Measurements from ENCODE around the gene KRIT1.
"Not testable (repeated sequence)": the region's sequence is repeated elsewhere in the genome, so short reads cannot be mapped to it uniquely, and the experiment has no call there.

Gene KRIT1

DNA sequence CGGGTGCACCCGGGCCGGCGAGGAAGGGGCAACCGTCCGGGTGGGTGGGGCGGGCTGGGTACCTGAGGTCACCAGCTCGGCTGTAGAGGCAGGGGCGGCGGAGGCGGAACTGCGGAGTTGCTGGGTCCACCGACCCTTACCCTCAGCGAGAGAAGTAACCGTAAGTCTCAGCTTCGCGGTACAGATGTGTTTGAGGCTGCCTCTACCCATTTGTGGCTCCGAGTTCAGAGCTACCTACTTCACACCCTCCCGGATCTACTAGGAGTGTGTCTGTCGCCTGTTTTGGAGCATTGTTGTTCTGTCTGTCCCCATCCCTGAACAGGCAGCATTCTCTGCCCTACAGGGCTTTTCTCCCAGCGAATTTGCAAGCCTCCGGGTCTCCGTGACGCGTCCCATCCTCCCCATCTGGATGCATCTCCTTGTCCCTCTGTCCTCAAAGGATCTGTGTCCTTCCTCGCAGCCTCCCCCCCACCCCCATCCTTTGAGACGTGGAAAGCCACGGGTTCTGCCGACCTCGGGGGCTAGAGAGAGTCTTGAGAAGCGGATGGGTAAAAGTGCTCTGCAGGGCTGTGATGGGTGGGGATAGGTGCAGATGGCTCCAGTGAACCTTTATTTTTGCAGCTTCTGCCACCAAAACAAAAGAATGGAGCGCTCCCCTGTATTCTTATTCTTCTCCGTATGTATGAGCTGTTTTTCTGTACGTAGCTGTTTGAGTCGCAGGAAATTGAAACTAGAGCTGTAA, 817 bp upstream of the KRIT1 start:
- DNase-seq: no peak

DNA sequence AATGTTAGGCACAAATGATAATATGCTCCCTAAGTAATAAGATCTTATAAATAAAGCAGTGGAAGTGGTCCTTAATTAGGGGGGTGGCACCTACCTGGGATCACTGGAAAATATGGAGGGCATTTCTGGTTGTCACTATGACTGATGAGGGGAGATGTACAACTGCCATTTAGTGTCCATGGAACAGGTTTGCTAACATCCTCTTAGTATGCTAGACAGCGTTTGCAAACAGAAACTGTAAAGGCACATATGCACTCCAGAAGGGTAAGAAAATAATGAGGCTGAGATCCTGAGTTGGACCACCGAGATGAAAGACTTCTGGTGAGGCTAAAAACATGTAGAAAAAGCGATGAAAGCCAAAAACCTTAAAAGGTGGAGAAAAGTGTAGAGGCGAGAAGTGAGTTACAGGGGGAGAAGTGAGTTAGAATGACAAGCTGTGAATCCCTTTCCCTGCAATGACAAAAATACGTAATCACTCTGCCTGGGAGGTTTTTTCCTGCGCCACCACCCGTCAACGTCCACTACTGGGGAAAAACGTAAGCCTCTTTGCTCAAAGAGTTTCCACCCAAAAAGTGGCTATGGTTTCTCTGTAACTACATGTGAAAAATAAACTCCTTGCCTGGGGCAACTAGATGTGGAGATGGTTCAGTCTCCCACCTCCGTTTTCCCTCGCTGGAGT, 767 bp downstream of the KRIT1 start:
- no peak for DNase-seq

DNA sequence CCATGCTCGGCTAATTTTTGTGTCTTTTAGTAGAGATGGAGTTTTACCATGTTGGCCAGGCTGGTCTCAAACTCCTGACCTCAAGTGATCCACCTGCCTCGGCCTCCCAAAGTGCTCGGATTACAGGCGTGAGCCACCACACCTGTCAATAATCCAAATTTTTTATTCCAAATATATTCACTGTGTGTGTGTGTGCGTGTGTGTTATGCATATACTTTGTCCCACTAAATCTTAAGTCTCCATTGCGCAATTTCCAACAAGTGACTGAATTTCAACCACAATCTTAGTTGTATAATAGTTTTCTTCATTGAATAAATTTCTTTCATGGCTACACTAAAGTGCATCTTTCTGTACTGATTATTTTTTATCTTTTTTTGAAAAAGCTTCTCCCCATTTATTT, 2.7 kb downstream of the KRIT1 start:
- DNase-seq: no peak

DNA sequence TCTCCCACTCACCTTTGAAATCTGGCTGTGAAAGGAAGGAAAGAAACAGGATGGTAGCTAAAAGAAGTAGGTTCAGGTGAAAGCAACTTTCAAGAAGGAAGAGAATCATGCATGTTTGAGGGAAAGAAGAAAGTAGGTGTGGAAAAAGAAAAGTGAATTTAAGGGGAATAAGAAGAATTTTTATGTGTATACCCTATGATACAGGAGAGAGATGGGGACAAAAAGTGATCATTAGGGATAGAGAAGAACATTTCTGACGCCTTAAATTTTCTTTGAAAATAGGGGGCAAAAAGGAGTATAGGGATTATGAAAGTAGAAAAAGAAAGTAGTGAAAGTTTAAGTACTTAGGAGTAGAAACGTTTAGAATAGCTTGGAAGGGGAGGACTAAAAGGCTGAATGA, 15.2 kb downstream of the KRIT1 start:
- DNase-seq: no peak

DNA sequence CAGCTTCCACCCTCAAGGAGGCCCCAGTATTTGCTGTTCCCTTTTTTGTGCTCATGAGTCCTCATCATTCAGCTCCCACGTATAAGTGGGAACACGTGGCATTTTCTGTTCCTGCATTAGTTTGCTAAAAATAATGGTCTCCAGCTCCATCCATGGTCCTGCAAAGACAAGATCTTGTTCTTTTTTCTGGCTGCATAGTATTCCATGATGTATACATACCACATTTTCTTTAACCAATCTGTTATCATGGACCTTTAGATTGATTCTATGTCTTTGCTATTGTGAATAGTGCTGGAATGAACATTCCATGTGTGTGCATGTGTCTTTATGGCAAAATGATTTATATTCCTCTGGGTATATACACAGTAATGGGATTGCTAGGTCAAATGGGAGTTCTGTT, 17.0 kb downstream of the KRIT1 start:
- DNase-seq: no peak

DNA sequence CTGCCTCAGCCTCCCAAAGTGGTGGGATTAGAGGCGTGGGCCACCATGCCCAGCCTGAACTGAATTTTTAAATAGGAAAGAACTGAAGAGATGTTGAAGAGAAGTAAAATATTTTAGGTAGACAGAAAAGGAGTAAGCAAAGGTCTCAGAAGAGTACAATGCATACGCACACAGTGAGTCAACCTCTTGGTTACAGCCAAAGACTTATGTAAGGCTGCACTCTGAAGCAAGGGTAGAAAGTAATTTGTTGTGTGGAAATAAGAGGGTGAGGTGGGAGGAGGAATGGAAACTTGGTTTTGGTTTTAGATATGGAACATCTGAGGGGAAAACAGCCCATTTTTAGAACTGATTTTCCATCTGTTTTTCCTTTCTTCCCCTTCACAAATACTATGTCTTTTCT, 17.6 kb downstream of the KRIT1 start:
- no peak for DNase-seq

DNA sequence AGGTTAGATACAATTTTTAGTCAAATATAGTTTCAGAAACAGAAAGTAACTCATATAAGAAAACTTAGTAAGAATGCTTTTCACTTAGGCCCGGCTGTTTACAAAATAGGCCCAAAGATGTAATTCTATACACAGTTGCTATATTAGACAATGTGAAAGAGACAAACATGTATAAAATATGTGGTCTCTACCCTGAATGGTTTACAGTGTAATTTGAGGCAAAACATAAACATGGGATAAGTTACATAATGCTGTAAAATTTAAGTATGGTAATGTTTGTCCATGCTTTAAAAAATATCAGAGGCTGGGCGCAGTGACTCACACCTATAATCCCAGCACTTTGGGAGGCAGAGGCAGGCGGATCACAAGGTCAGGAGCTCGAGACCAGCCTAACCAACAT, 18.7 kb downstream of the KRIT1 start:
- DNase-seq: no peak

DNA sequence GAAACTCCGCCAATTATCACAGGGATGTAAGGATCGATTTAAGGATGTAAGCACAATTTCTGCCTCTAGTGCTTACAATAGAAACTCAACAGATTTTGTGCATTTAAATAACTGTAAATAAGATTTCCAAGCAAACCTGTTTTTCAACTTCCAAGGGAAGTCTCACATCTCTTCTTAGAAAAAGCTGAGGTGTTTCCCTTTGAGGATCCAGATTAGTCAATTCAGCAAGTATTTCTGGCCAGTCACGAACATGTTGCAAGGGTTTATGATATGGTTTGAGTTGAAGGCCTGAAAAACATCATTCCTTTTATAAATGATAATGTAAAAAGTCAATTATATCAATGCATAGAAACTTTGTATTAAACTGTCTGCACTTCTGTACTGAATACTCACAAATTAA, 23.9 kb downstream of the KRIT1 start:
- no peak for DNase-seq

DNA sequence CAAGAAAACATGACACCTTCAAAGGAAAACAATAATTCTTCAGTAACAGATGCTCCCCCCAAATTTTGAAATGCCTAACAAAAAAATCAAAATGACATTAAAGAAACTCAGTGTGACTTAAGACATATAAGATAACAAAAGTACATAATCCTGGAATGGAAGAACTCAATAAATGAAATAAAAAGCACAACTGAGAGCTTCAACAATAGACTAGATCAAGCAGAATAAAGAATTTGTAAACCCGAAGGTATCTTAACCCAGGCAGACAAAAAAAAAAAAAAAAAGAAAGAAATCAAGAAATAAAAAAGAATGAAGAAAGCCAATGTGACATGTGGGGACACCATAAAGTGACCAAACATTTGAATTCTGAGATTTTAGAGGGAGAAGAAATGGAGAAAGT, 39.0 kb downstream of the KRIT1 start:
- DNase-seq: no peak

DNA sequence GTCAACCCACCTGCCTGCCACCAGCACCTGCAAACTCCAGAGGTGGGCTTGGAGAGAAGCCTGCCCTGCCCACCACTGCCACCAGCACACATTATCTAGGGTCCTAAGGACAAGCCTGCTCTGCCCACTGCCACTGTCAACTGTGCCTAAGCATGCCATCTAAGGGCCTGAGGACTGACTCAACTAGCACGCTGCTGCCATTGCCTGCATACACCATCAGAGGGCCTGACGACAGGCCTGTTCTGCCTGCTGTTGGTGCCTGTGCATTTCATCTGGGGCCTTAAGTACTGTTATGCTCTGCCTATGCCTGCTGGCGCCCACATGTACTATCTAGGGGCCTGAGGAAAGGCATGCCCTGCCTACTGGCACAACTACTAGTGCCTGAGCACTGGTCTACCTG, 39.7 kb downstream of the KRIT1 start:
- no peak for DNase-seq

DNA sequence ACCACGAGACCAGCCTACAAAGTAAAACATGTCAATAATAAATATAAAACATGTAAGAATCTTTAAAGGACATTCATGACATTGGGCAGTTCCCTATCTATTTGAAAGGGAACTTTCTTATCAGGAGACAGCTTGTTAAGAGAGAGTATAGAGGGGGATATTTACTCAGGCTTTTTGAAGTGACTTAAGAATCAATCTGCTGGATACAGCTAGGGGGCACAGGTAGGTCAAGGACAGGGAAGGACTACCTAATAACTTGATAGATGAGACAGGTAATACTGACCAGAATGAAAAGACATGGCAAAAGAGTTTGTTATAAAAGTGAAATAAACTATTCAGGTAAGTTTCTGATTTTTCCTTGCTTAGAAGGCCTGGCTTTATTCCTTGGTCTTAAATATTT, 44.9 kb downstream of the KRIT1 start:
- no peak for DNase-seq

DNA sequence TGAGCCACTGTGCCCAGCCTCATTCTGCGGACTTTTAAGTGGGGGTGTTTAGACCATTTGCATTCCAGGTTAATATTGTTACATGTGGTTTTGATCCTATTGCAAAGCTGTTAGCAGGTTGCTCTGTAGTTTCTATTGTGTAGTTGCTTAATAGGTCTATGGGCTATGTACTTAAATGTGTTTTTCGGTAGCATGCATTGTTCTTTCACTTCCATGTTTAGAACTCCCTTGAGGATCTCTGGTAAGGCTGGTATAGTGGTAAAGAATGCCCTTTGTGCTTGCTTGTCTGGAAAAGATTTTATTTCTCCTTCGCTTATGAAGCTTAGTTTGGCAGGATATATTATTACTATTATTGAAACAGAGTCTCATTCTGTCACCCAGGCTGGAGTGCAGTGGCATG, 53.4 kb downstream of the KRIT1 start:
- DNase-seq: no peak

DNA sequence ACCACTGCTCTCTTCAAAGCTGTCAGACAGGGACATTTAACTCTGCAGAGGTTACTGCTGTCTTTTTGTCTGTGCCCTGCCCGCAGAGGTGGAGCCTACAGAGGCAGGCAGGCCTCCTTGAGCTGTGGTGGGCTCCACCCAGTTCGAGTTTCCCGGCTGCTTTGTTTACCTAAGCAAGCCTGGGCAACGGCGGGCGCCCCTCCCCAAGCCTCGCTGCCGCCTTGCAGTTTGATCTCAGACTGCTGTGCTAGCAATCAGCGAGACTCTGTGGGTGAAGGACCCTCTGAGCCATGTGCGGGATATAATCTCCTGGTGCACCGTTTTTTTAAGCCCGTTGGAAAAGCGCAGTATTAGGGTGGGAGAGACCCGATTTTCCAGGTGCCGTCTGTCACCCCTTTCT, 56.5 kb downstream of the KRIT1 start:
- DNase-seq: not testable (repeated sequence)

DNA sequence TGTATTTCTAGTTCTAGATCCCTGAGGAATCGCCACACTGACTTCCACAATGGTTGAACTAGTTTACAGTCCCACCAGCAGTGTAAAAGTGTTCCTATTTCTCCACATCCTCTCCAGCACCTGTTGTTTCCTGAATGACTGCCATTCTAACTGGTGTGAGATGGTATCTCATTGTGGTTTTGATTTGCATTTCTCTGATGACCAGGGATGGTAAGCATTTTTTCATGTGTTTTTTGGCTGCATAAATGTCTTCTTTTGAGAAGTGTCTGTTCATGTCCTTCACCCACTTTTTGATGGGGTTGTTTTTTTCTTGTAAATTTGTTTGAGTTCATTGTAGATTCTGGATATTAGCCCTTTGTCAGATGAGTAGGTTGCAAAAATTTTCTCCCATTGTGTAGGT, 61.4 kb downstream of the KRIT1 start:
- not testable (repeated sequence) for DNase-seq

DNA sequence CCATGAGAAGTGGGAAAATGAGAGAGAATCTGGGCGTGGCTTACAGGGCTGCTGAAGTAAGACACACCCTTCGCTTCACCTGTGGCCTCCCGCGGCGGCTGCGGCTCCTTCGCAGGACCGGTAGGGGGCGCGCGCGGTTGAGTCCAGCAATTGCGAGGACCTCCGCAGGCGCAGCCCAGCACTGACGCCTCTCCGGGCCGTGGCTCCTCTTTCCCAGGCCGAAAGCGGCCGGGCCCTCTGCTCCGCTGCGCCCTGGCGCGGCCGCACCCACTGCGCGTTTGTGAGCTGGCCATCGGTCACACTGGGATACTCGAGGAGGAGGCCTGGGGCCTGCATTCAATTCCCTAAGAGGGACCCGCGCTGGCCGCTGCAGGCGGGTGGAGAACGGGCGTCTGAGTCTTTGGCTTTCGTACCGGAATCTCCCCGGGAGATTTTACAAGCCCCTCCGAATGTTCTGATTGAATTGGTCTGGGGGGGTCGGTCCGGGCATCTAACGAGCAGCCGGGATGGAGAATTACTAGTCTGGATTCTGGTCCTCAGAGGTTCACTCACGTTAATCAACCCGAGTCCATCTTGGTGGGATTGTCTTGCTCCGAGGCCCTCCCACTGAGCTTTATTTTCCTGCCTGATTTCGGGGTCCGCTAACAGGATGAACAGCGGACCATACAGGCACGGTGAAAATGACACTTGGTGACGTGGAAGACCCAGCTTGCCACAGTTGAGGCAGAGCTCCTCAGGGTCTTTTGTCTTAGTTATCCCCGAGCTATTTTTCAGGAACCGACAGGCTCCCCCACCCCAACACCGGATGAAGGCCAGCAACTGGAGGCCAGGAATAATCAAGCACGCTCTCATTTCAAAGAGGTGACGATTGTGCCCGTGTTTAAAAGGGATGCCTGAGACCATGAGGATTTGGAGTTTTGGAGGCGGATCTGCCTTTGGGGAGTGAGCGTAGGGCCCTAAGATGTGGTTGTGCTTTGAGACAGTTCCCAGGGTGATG, 66.5 kb downstream of the KRIT1 start, which contains the start of gene LRRD1:
Gene LRRD1 (minus strand): TSS at position 215 of the 997 bp plus-strand sequence. CDS start 13,940 bp downstream, outside the sequence.
- DNase-seq: no peak

DNA sequence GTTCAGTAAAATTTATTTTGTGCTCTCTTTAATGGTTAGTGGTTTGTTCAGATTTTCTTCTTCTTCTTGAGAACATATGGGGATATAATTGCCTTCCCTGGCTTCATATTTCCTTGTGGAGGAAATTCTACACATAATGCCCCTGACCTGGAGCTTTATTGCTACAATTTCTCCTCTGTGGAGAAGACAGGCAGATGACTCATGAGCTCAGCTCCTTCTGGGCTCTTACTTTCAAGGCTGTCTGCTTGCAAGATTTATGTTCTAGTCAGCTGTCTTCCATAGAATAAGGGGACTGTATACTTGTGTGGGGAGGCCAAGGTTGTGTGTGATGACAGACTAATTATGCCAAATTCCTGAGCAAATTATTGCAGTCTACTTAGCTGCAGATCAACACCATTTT, 68.4 kb downstream of the KRIT1 start:
- DNase-seq: no peak

DNA sequence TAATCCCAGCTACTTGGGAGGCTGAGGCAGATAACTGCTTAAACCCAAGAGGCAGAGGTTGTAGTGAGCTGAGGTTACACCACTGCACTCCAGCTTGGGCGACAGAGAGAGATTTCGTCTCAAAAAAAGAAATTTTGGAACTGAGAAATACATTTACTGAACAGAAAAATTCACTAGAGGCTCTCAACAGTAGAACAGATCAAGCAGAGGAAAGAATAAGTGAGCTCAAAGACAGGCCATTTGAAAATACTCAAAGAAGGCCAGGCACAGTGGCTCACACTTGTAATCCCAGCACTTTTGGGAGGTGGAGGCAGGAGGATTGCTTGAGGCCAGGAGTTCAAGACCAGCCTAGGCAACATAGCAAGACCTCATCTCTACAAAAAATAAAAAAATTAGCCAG, 76.2 kb downstream of the KRIT1 start:
- not testable (repeated sequence) for DNase-seq

DNA sequence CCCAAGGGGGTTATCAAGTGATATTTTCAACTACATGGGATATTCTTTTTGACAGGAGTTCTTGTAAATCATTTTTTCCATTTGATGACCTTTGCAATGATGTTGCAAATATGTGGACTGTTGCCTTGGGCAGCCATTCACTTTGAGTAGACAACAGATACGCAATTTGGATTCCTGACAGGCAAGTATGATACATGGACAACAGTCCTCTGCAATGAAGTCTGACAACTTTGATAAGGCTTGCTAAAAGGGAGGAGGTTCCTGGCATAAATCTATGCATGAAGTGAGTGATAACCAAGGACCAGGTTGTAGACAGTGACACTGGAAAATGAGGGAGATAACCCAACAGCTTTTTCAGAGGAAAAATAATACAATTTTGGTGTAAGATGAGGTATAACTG, 84.4 kb downstream of the KRIT1 start:
- no peak for DNase-seq

DNA sequence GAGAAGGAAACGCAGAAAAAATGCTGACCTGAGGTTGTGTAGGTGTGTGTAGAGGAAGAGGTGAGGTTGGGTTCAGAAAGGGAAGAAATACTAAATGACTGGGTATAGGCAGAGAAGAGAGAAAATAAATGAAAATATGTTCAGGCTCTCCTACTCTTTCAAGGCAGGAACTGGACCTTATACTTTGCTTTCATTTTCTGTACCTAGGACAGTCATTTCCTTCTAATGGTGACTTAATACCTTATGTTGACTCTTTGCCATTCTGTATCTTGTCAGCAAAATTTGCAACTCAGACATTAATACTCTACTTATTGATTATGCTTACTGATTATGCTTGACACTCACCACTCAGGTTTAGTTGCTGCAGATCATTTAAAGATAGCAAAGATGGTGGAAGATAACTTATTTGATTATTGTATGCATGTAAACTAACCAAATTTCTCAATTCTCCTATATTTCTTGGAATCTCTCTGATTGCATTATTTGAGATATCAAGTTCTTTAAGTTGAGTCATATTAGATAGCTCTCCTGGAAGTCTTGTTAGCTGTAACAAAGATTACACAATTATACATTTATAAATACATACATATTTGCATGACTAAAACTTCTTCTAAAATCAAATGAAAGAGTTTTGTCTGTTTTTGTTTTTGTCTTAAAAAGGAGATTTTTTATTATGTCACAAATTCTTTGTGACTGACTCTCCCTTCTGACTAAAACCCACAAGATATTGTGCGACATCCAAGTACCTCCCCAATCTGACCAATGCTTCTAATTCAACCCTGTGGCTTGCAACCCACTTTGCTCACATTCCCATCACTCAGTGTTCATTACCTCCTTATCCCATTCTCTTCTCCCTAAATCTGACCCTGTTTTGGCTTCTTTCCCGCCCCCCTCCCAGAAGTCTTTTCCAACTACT, 86.8 kb downstream of the KRIT1 start:
- no peak for DNase-seq

DNA sequence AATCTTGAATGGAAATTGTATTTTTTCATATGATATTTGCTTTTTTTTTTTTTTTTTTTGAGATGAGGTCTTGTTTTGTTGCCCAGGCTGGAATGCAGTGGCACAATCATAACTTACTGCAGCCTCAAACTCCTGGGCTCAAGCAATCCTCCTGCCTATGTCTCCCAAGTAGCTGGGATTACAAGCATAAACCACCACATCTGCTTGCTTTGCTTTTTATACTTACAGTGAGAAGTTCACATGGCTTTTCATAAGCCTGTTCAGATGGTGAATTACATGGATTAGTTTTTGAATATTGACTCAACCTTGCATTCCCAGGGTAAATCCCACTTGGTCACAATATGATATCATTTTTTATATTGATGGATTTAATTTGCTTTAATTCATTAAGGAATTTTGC, 88.7 kb downstream of the KRIT1 start:
- no peak for DNase-seq

DNA sequence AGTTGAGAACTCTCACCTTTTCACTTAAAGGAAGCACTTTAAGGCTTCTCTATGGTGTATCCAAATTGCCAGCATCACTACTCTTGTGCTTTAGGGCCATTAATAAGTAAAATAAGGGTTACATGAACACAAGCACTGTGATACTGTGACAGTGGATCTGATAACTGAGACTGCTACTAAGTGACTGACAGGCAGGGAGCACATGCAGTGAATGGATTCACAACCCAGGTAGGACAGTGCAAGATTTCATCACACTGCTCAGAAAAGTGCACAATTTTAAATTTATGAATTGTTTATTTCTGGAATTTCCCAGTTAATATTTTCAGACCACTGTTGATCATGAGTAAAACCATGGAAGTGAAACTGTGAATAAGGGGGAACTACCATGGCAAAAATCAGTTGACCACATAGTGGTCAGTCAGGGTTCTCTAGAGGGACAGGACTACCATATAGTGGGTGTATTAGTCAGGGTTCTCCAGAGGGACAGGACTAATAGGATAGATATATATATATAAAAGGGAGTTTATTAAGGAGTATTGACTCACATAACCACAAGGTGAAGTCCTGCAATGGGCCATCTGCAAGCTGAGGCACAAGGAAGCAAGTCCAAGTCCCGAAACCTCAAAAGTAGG, 90.5 kb downstream of the KRIT1 start:
- DNase-seq: no peak
